ENCODE data around the gene PLCXD1. TPM values are rescaled to one million over a fixed set of nuclear protein-coding genes. Genes with fewer than 3 reads are reported as not detected.

The PLCXD1 gene, protein sequence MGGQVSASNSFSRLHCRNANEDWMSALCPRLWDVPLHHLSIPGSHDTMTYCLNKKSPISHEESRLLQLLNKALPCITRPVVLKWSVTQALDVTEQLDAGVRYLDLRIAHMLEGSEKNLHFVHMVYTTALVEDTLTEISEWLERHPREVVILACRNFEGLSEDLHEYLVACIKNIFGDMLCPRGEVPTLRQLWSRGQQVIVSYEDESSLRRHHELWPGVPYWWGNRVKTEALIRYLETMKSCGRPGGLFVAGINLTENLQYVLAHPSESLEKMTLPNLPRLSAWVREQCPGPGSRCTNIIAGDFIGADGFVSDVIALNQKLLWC
- total RNA-seq = 21.9 TPM

DNA sequence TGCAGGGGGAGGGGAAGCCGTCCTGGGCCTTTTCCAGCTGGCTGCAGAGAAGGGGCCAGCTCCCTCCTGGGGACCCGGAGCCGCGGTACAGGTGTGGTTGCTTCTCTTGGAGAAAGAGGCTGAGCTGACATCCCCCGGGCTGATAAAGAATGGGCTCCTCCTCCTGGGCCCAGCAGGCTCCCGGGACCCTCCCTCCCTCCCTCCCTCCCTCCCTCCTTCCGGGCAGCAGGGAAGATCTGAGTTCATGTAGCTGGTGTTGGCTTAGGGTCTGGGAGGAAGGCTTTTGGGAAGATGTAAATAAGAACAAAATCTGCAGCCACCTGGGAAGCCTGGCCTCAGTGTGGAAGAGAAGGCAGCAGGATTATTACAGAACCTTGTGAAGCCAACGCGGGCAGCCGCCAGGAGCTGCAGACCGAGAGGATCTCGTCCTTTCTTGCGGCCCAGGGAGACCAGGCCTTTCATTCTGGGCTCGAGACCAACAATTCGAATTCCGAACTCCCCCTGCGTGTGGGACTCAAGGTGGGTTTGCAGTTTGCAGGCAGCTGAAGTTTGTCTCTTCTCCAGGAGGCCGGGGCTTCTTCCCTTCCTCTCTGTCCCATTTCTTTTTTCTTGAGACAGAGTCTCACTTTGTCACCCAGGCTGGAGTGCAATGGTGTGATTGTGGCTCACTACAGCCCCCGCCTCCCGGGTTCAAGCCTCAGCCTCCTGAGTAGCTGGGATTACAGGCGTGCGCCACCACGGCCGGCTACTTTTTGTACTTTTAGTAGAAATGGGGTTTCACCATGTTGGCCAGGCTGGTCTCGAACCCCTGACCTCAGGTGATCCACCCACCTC lies at the start of gene PLCXD1:
Gene PLCXD1, plus strand, starts transcription at position 216 of the 834 bp plus-strand sequence. CDS start 2,807 bp downstream, outside the sequence.

GRCh38 chrX:318739-319578 lies 37.8 kb downstream of the PLCXD1 start, which contains the start of gene GTPBP6:
TSS of gene GTPBP6 (minus strand) at chrX:318796. CDS start at chrX:318787, 9 bp downstream.

Other genes with a start within 250 kb of the PLCXD1 start
- gene GTPBP6, start 37.4 kb downstream of the PLCXD1 start, total RNA-seq = 20.3 TPM
- gene PPP2R3B, start 105.5 kb downstream of the PLCXD1 start, total RNA-seq = 22.5 TPM